HepG2 (cell line): ENCODE results near the gene NKAIN2. TPM values are rescaled to one million over a fixed set of nuclear protein-coding genes. Genes with fewer than 3 reads are reported as not detected.

Source experiments
- NFYC ChIP-seq: IDR thresholded peaks from 2 replicates; pipeline ENCODE4 v1.6.1; 2016; ENCODE audit warnings: missing genetic modification reagents, missing compliant biosample characterization
- SAFB2 ChIP-seq: sonication (generic); formaldehyde crosslinking; IDR thresholded peaks from 2 replicates; pipeline ENCODE4 v1.5.1; 2020; ENCODE audit warnings: missing genetic modification reagents, low read depth, mild to moderate bottlenecking, borderline replicate concordance
- SMC3 ChIP-seq: IDR thresholded peaks from 2 replicates; pipeline ENCODE4 v1.6.1; 2011; ENCODE audit warnings: low read length, improper control_type of control experiment
- THAP9 ChIP-seq: sonication (generic); formaldehyde crosslinking; IDR thresholded peaks from 2 replicates; pipeline ENCODE4; 2020; ENCODE audit warnings: missing genetic modification reagents, mild to moderate bottlenecking, borderline replicate concordance
- polyA plus RNA-seq, 8 experiments: library from polyadenylated mRNA; depleted of rRNA in 3 of 8; stranded (reverse) in 7 of 8; unstranded in 1 of 8; fragments of >200 nt; fragmentation: Illumina TruSeq in 4 of 8; extraction: Trizol in 4 of 8; gene quantifications; 2 replicates each; pipeline versions ENCODE4 v1.2.1 to v1.2.3, GENCODE V29; 2011 to 2016; ENCODE audit warnings: low read depth in 4 of 8, missing spikeins in 1 of 8, mixed read lengths in 1 of 8; ENCODE audit not compliant: insufficient read depth in 1 of 8
- total RNA-seq, 5 experiments: library from RNA; depleted of rRNA; stranded (reverse); fragments of >200 nt; fragmentation: Illumina TruSeq; extraction: Trizol; gene quantifications; 2 replicates each; pipeline ENCODE4 v1.2.3, GENCODE V29; 2016; ENCODE audit warnings: low read depth in 1 of 5
- TF ChIP-seq, protein P1 (sequence below): sonication (generic); formaldehyde crosslinking; IDR thresholded peaks from 2 replicates; pipeline ENCODE4 v1.4.0; 2020; ENCODE audit warnings: mild to moderate bottlenecking, missing genetic modification reagents, borderline replicate concordance
- TF ChIP-seq, protein P2 (sequence below): sonication (generic); formaldehyde crosslinking; IDR thresholded peaks from 2 replicates; pipeline ENCODE4 v1.9.0; 2021; ENCODE audit warnings: missing genetic modification reagents, mild to moderate bottlenecking, borderline replicate concordance
- TF ChIP-seq, protein P3 (sequence below): sonication (generic); formaldehyde crosslinking; IDR thresholded peaks from 2 replicates; pipeline ENCODE4 v1.4.0; 2020; ENCODE audit warnings: mild to moderate bottlenecking, missing genetic modification reagents

The NKAIN2 gene
- total and polyA plus RNA-seq, 2 of the 13 experiments (the other 11 are each of a cell fraction or from before 2014, with no cell fraction given): not detected

- TF ChIP-seq, protein P1, sequence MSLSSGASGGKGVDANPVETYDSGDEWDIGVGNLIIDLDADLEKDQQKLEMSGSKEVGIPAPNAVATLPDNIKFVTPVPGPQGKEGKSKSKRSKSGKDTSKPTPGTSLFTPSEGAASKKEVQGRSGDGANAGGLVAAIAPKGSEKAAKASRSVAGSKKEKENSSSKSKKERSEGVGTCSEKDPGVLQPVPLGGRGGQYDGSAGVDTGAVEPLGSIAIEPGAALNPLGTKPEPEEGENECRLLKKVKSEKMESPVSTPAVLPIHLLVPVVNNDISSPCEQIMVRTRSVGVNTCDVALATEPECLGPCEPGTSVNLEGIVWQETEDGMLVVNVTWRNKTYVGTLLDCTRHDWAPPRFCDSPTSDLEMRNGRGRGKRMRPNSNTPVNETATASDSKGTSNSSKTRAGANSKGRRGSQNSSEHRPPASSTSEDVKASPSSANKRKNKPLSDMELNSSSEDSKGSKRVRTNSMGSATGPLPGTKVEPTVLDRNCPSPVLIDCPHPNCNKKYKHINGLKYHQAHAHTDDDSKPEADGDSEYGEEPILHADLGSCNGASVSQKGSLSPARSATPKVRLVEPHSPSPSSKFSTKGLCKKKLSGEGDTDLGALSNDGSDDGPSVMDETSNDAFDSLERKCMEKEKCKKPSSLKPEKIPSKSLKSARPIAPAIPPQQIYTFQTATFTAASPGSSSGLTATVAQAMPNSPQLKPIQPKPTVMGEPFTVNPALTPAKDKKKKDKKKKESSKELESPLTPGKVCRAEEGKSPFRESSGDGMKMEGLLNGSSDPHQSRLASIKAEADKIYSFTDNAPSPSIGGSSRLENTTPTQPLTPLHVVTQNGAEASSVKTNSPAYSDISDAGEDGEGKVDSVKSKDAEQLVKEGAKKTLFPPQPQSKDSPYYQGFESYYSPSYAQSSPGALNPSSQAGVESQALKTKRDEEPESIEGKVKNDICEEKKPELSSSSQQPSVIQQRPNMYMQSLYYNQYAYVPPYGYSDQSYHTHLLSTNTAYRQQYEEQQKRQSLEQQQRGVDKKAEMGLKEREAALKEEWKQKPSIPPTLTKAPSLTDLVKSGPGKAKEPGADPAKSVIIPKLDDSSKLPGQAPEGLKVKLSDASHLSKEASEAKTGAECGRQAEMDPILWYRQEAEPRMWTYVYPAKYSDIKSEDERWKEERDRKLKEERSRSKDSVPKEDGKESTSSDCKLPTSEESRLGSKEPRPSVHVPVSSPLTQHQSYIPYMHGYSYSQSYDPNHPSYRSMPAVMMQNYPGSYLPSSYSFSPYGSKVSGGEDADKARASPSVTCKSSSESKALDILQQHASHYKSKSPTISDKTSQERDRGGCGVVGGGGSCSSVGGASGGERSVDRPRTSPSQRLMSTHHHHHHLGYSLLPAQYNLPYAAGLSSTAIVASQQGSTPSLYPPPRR (CRISPR knock-in tag): no peak
- TF ChIP-seq SAFB2 (no peak), SMC3 (no peak), NFYC (no peak), THAP9 (no peak)
- TF ChIP-seq, protein P2, sequence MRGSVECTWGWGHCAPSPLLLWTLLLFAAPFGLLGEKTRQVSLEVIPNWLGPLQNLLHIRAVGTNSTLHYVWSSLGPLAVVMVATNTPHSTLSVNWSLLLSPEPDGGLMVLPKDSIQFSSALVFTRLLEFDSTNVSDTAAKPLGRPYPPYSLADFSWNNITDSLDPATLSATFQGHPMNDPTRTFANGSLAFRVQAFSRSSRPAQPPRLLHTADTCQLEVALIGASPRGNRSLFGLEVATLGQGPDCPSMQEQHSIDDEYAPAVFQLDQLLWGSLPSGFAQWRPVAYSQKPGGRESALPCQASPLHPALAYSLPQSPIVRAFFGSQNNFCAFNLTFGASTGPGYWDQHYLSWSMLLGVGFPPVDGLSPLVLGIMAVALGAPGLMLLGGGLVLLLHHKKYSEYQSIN (CRISPR knock-in tag): no peak
- TF ChIP-seq, protein P3, sequence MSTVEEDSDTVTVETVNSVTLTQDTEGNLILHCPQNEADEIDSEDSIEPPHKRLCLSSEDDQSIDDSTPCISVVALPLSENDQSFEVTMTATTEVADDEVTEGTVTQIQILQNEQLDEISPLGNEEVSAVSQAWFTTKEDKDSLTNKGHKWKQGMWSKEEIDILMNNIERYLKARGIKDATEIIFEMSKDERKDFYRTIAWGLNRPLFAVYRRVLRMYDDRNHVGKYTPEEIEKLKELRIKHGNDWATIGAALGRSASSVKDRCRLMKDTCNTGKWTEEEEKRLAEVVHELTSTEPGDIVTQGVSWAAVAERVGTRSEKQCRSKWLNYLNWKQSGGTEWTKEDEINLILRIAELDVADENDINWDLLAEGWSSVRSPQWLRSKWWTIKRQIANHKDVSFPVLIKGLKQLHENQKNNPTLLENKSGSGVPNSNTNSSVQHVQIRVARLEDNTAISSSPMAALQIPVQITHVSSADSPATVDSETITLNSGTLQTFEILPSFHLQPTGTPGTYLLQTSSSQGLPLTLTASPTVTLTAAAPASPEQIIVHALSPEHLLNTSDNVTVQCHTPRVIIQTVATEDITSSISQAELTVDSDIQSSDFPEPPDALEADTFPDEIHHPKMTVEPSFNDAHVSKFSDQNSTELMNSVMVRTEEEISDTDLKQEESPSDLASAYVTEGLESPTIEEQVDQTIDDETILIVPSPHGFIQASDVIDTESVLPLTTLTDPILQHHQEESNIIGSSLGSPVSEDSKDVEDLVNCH (CRISPR knock-in tag): no peak
Observed at GRCh38 chr6:124560873-124561567, 757.4 kb downstream of the NKAIN2 start (continued).
